DMS153 treated with DMSO at 0.1 percent for 48 hours (cell line): ENCODE results near the gene CFAP210.
"Not testable (repeated sequence)": the region's sequence is repeated elsewhere in the genome, so short reads cannot be mapped to it uniquely, and the experiment has no call there.

Experiments
- DNase-seq: peaks from one replicate; lab custom pipeline; 2025; ENCODE audit not compliant: unreplicated experiment; lab: John Stamatoyannopoulos, UW

Gene CFAP210

GRCh38 chr2:169625781-169626180 lies 68.4 kb downstream of the CFAP210 start:
- no peak for DNase-seq

GRCh38 chr2:169623235-169623634 lies 71.0 kb downstream of the CFAP210 start:
- DNase-seq = no peak

GRCh38 chr2:169620509-169620908 lies 73.7 kb downstream of the CFAP210 start:
- DNase-seq = no peak

GRCh38 chr2:169619946-169620345 lies 74.3 kb downstream of the CFAP210 start:
- no peak for DNase-seq

GRCh38 chr2:169615982-169616381 lies 78.2 kb downstream of the CFAP210 start:
- DNase-seq = not testable (repeated sequence)

- DNase-seq = no peak
Observed at GRCh38 chr2:169613876-169614275, 80.3 kb downstream of the CFAP210 start.

GRCh38 chr2:169609264-169609663 lies 84.9 kb downstream of the CFAP210 start:
- DNase-seq = no peak

GRCh38 chr2:169599568-169599967 lies 94.6 kb downstream of the CFAP210 start:
- no peak for DNase-seq

GRCh38 chr2:169598982-169599381 lies 95.2 kb downstream of the CFAP210 start:
- no peak for DNase-seq

GRCh38 chr2:169596546-169596945 lies 97.7 kb downstream of the CFAP210 start:
- DNase-seq = not testable (repeated sequence)
